Endothelial cell of umbilical vein (primary cell): Measurements from ENCODE around the gene NR2E3. TPM values are rescaled to one million over a fixed set of nuclear protein-coding genes. Genes with fewer than 3 reads are reported as not detected.

Experiments
- BruUV-seq: library from RNA; stranded (reverse); fragments of 400-500 nt; replicated peaks from 2 replicates; lab custom pipeline; 2021; lab: Mats Ljungman, UMichigan
- CTCF ChIA-PET: fragments of 300-600, 350-600 bp; sonication (Branson Sonifier 250); formaldehyde crosslinking; loops from one replicate; lab custom pipeline; 2021; ENCODE audit warnings: antibody characterized with exemption, inconsistent platforms; lab: Charles Lee
- POLR2A ChIA-PET: fragments of 300-600, 350-600 bp; sonication (Branson Sonifier 250); formaldehyde crosslinking; loops from one replicate; lab custom pipeline; 2021; ENCODE audit warnings: antibody characterized with exemption, inconsistent platforms; lab: Charles Lee
- DNase-seq: peaks from one replicate; pipeline ENCODE4 v3.0.0-alpha.2; 2011; ENCODE audit warnings: low read depth, low spot score
- FAIRE-seq: peaks from 2 replicates; lab custom pipeline; 2011; peaks lifted over from hg19 to GRCh38; lab: Jason Lieb, UNC
- H2AFZ ChIP-seq: 2 replicates; pipeline ENCODE4 v1.6.0; 2012; ENCODE audit warnings: low read depth, low read length, control low read depth, inconsistent platforms
- H3K27ac ChIP-seq: 2 replicates; pipeline ENCODE4 v1.5.1; 2011; ENCODE audit warnings: low read depth, mild to moderate bottlenecking, control low read depth, low read length, moderate library complexity; ENCODE audit not compliant: insufficient read depth
- H3K27me3 ChIP-seq, 2 experiments: 2 replicates each; pipeline versions ENCODE4 v1.6.0 to v1.6.1; 2011; ENCODE audit warnings: low read length in 2 of 2, mixed read lengths in 1 of 2; ENCODE audit not compliant: control insufficient read depth in 2 of 2, insufficient read depth in 2 of 2
- H3K36me3 ChIP-seq, 2 experiments: 2 replicates in 1 of 2; 3 replicates in 1 of 2; pipeline ENCODE4 v1.5.1; 2011; ENCODE audit warnings: low read length in 2 of 2, mild to moderate bottlenecking in 1 of 2, moderate library complexity in 1 of 2; ENCODE audit not compliant: control insufficient read depth in 2 of 2, insufficient read depth in 2 of 2; ENCODE audit errors: extremely low read depth in 1 of 2
- H3K4me1 ChIP-seq: 3 replicates; pipeline ENCODE4 v1.5.1; 2011; ENCODE audit warnings: mild to moderate bottlenecking, low read length; ENCODE audit not compliant: control insufficient read depth, insufficient read depth; ENCODE audit errors: extremely low read depth
- H3K4me2 ChIP-seq: 2 replicates; pipeline ENCODE4 v1.6.1; 2011; ENCODE audit warnings: low read length, control low read depth, mixed read lengths; ENCODE audit not compliant: insufficient read depth
- H3K4me3 ChIP-seq, 3 experiments: fragments of 200-600 bp in 1 of 3; sonication (generic), shearing (Covaris generic) in 1 of 3; replicated peaks in 1 of 3; 2 replicates each; pipeline ENCODE4 v1.5.1; 2011 to 2016; ENCODE audit warnings: control low read depth in 3 of 3, low read length in 3 of 3, mild to moderate bottlenecking in 2 of 3, inconsistent platforms in 1 of 3, low read depth in 1 of 3, moderate library complexity in 1 of 3; ENCODE audit not compliant: insufficient read depth in 1 of 3
- H3K79me2 ChIP-seq: 2 replicates; pipeline ENCODE4 v1.6.0; 2012; ENCODE audit warnings: low read length, inconsistent platforms; ENCODE audit not compliant: control insufficient read depth, insufficient read depth
- H3K9ac ChIP-seq: replicated peaks from 2 replicates; pipeline ENCODE3; 2011; ENCODE audit warnings: low read length, control low read depth; ENCODE audit not compliant: insufficient read depth; ENCODE audit errors: extremely low read depth
- H3K9me1 ChIP-seq: replicated peaks from 3 replicates; pipeline ENCODE4 v1.6.0; 2011; ENCODE audit warnings: mild to moderate bottlenecking, low read length; ENCODE audit not compliant: control insufficient read depth, insufficient read depth; ENCODE audit errors: extremely low read depth
- H3K9me3 ChIP-seq: replicated peaks from 2 replicates; pipeline ENCODE4 v1.5.1; 2012; ENCODE audit warnings: low read length, inconsistent platforms; ENCODE audit not compliant: control insufficient read depth, insufficient read depth
- H4K20me1 ChIP-seq: replicated peaks from 2 replicates; pipeline ENCODE3; 2011; ENCODE audit warnings: mild to moderate bottlenecking, low read length; ENCODE audit not compliant: control insufficient read depth, insufficient read depth; ENCODE audit errors: extremely low read depth
- GATA2 ChIP-seq: IDR thresholded peaks from 2 replicates; pipeline ENCODE4 v1.7.0; 2011; ENCODE audit warnings: low read depth, mild to moderate bottlenecking, moderate library complexity, mixed read lengths, low read length; ENCODE audit not compliant: insufficient read length, insufficient read depth
- JUN ChIP-seq: IDR thresholded peaks from 2 replicates; pipeline ENCODE4 v1.6.1; 2011; ENCODE audit warnings: borderline replicate concordance, low read depth; ENCODE audit not compliant: insufficient read length, insufficient read depth
- POLR2AphosphoS5 ChIP-seq: IDR thresholded peaks from 2 replicates; pipeline ENCODE4 v1.6.1; 2012; ENCODE audit warnings: low read depth, mild to moderate bottlenecking, control low read depth, low read length, moderate library complexity; ENCODE audit not compliant: insufficient read depth
- dilution Hi-C: fragments of 300-500 bp; cut with MboI; formaldehyde crosslinking; loops from one replicate; pipeline ENCODE4 v1.15.0; 2019; ENCODE audit warnings: low sequenced_read_pairs; ENCODE audit not compliant: extremely low pct_ligation_motif_present
- intact Hi-C: fragments of 100-400 bp; cut with micrococcal nuclease; formaldehyde crosslinking; loops from one replicate; pipeline ENCODE4 v1.10.0; 2022
- polyA plus RNA-seq, 4 experiments: library from polyadenylated mRNA; depleted of rRNA in 3 of 4; stranded (reverse) in 3 of 4; unstranded in 1 of 4; fragments of >200 nt; gene quantifications; 2 replicates each; pipeline versions ENCODE4 v1.2.1 to v1.2.3, GENCODE V29; 2011 to 2012; ENCODE audit warnings: missing spikeins in 1 of 4
- total RNA-seq: library from RNA; stranded (reverse); gene quantifications from 2 replicates; pipeline ENCODE4 v1.2.3, GENCODE V29; 2021
- TF ChIP-seq, protein P1 (sequence below), 2 donors: IDR thresholded peaks; 1 replicate in 1 of 2; 2 replicates in 1 of 2; pipeline ENCODE4 v1.5.1; 2011; ENCODE audit warnings: low read length in 2 of 2, mild to moderate bottlenecking in 2 of 2, moderate library complexity in 2 of 2, control low read depth in 1 of 2, inconsistent platforms in 1 of 2, low read depth in 1 of 2; ENCODE audit not compliant: insufficient read depth in 1 of 2; ENCODE audit errors: extremely low read depth in 1 of 2

Gene NR2E3
- total and polyA plus RNA-seq, 2 donors (not counting 3 experiments of a cell fraction or from before 2014, with no cell fraction given), result 0.04 to 0.38 TPM

DNA sequence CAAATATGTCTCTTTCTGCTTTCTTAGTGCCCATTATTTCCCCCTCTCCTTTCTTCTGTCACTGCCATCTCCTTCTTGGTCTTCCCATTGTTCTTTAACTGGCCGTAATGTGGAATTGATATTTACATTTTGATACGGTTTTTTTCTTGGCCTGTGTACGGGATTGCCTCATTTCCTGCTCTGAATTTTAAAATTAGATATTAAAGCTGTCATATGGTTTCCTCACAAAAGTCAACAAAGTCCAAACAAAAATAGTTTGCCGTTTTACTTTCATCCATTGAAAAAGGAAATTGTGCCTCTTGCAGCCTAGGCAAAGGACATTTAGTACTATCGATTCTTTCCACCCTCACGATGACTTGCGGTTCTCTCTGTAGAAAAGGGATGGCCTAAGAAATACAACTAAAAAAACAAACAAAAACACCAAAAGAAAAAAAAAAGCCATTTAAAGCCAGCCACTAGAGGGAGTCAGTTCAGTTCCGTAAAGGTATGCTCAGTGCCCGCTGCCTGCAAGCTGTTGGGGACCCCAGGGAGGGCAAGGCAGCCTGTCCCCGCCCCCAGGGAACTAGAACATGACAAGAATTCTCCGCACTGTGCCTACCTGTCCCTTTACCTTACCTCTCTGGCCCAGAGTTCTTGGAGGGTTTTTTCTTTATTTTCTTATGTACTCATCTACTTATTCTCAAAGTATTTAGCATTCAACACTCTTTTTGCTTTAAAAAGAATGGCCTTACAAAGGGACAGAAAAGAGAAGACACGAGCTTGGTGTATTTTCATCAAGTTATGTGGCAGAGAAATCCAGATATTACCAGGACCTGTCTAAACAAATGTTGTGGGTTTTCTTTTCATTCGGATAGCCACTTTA, 30.0 kb upstream of the NR2E3 start:
- FAIRE-seq (peak; percentile 88), DNase-seq (peak; percentile 84)
- intact Hi-C loops, result loop anchor here (1.0 to 2.0 kb wide), 5 partner anchors 11 to 376 kb away; no protein-coding TSS in a partner anchor
- no peaks in the 10 kb centered on the region for H3K9me3 ChIP-seq
- H3K9me1 ChIP-seq, result no peaks in the 10 kb centered on the region
- ChIA-PET CTCF (interaction anchor here (0.6 to 5.1 kb wide), 12 partner anchors 8 to 394 kb away, joined by 3 to 81 read pairs (median 10); no protein-coding TSS in a partner anchor), POLR2A (interaction anchor here (1.0 kb wide), 1 partner anchor 10 kb away, joined by 3 read pairs; no protein-coding TSS in a partner anchor)
- H3K4me2 ChIP-seq, result peak overlapping the region; percentile 75
- peak overlapping the region; percentile 50 for H2AFZ ChIP-seq
- no peaks in the 10 kb centered on the region for H4K20me1 ChIP-seq
- H3K27me3 ChIP-seq, result no peaks in the 10 kb centered on the region
- dilution Hi-C loops, result no loop called here
- H3K36me3 ChIP-seq, result no peaks in the 10 kb centered on the region
- no TSS peak for BruUV-seq
- no peaks in the 10 kb centered on the region for H3K79me2 ChIP-seq
- TF ChIP-seq GATA2 (peak; percentile 21), JUN (peak; percentile 17), POLR2AphosphoS5 (no peak)
- TF ChIP-seq, protein P1, sequence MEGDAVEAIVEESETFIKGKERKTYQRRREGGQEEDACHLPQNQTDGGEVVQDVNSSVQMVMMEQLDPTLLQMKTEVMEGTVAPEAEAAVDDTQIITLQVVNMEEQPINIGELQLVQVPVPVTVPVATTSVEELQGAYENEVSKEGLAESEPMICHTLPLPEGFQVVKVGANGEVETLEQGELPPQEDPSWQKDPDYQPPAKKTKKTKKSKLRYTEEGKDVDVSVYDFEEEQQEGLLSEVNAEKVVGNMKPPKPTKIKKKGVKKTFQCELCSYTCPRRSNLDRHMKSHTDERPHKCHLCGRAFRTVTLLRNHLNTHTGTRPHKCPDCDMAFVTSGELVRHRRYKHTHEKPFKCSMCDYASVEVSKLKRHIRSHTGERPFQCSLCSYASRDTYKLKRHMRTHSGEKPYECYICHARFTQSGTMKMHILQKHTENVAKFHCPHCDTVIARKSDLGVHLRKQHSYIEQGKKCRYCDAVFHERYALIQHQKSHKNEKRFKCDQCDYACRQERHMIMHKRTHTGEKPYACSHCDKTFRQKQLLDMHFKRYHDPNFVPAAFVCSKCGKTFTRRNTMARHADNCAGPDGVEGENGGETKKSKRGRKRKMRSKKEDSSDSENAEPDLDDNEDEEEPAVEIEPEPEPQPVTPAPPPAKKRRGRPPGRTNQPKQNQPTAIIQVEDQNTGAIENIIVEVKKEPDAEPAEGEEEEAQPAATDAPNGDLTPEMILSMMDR (IDR thresholded peaks at IDR 0.05; ENCODE audit: extremely low read depth in 1 of 2, insufficient read depth in 1 of 2, low read depth in 1 of 2, low read length in 2 of 2), result peak; percentile 76 to 77
- peak overlapping the region; percentile 86 for H3K27ac ChIP-seq
- H3K4me1 ChIP-seq, result peaks cover 19% of the 10 kb centered on the region
- H3K4me3 ChIP-seq, result peak overlapping the region in 1 of 3 experiments; percentile 51
- peak overlapping the region; percentile 70 for H3K9ac ChIP-seq
